Breast epithelium (tissue), 4 donors: Measurements from ENCODE around the gene FBXO39. TPM values are rescaled to one million over a fixed set of nuclear protein-coding genes. Genes with fewer than 3 reads are reported as not detected.

Experiments
- DNase-seq, 2 donors: peaks; one replicate each; pipeline ENCODE4 v3.0.0-alpha.2; 2019; ENCODE audit warnings: low spot score in 2 of 2
- H3K27ac ChIP-seq, 2 donors: fragments of 200-600 bp; sonication (generic) in 1 of 2; one replicate each; pipeline ENCODE4 v1.5.1; 2016 to 2019; ENCODE audit warnings: mild to moderate bottlenecking in 1 of 2
- H3K27me3 ChIP-seq, 2 donors: fragments of 200-600 bp; sonication (generic) in 1 of 2; one replicate each; pipeline versions ENCODE4 v1.5.1 to v1.6.0; 2017 to 2019; ENCODE audit warnings: control low read depth in 1 of 2, mild to moderate bottlenecking in 1 of 2
- H3K36me3 ChIP-seq: fragments of 200-600 bp; one replicate; pipeline ENCODE4 v1.5.1; 2019
- H3K4me1 ChIP-seq, 2 donors: fragments of 200-600 bp; sonication (generic); one replicate each; pipeline ENCODE4 v1.5.1; 2016 to 2019; ENCODE audit warnings: control low read depth in 1 of 2
- H3K4me3 ChIP-seq, 3 donors: fragments of 200-600 bp; sonication (generic); 1 replicate in 2 of 3; 2 replicates in 1 of 3; pipeline ENCODE4 v1.5.1; 2016 to 2019; ENCODE audit warnings: mild to moderate bottlenecking in 3 of 3, moderate library complexity in 2 of 3
- H3K9me3 ChIP-seq, 2 donors: fragments of 200-600 bp; sonication (generic) in 1 of 2; one replicate each; pipeline ENCODE4 v1.5.1; 2016 to 2019; ENCODE audit warnings: control low read depth in 1 of 2
- CTCF ChIP-seq, 3 donors: fragments of 450-650 bp; IDR thresholded peaks; one replicate each; pipeline ENCODE4 v1.5.1; 2016 to 2017; ENCODE audit warnings: antibody characterized with exemption in 3 of 3, mild to moderate bottlenecking in 3 of 3, moderate library complexity in 3 of 3
- POLR2A ChIP-seq: fragments of 450-650 bp; IDR thresholded peaks from one replicate; pipeline ENCODE4 v1.6.1; 2016; ENCODE audit warnings: antibody characterized with exemption, mild to moderate bottlenecking, moderate library complexity
- POLR2AphosphoS5 ChIP-seq, 3 donors: sonication (generic); formaldehyde crosslinking; IDR thresholded peaks; one replicate each; pipeline ENCODE4 v1.6.1; 2017; ENCODE audit warnings: antibody characterized with exemption in 3 of 3
- intact Hi-C: fragments of 100-400 bp; cut with DNase I; formaldehyde crosslinking; loops from one replicate; pipeline ENCODE4 v1.15.1; 2023; ENCODE audit warnings: low total_unique reads
- total RNA-seq, 3 donors: library from RNA; depleted of rRNA; stranded (reverse); fragments of >200 nt; gene quantifications; one replicate each; pipeline ENCODE4 v1.1.0, GENCODE V29; 2016

The FBXO39 gene
- total RNA-seq, 3 donors from 2014 or later: 1.0 to 1.3 TPM; not detected in 1

- DNase-seq: peak in 1 of 2 donors; percentile 70
- Histone ChIP-seq H3K27me3 (no peaks in the 10 kb centered on the region), H3K9me3 (no peaks in the 10 kb centered on the region), H3K27ac (peak overlapping the region; percentile 92 to 93), H3K4me3 (peak overlapping the region in 1 of 3 donors; percentile 31), H3K4me1 (peaks cover 14 to 24% of the 10 kb centered on the region in 2 donors), H3K36me3 (no peaks in the 10 kb centered on the region)
- TF ChIP-seq CTCF (IDR thresholded peaks at IDR 0.05) (no peak), POLR2AphosphoS5 (IDR thresholded peaks at IDR 0.05) (peak; percentile 13 to 55 (median 48))
- intact Hi-C loops: no loop called here
Measured at GRCh38 chr17:6752068-6752909, 23.7 kb upstream of the FBXO39 start.

DNA sequence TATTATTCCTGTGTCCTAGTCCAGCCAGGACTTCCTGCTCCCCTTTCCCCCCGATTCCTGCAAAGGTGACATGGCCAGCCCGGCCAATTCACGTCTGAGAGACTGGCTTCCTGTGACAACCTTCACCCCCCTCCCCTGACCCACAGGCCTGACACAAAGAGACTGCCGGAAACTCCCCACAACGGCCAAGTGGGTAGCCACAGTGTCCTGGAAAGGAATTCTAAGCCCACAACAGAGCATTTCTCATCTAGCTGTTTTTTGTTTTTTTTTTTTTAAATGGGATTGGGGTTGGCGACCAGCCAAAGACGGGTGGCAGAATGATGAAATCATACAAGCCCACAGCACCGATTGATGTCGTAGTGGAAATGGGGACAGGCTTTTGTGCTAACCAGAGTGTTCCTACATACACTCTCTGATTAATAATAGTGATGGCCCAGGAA lies 23.0 kb upstream of the FBXO39 start:
- H3K27ac ChIP-seq: peak overlapping the region; percentile 92 to 93
- peaks cover 14 to 24% of the 10 kb centered on the region in 2 donors for H3K4me1 ChIP-seq
- peak overlapping the region in 1 of 3 donors; percentile 31 for H3K4me3 ChIP-seq
- H3K27me3 ChIP-seq: no peaks in the 10 kb centered on the region
- H3K9me3 ChIP-seq: no peaks in the 10 kb centered on the region
- TF ChIP-seq CTCF (IDR thresholded peaks at IDR 0.05): no peak
- TF ChIP-seq POLR2A: no peak
- TF ChIP-seq POLR2AphosphoS5 (IDR thresholded peaks at IDR 0.05): peak; percentile 22 to 31 (median 28)
- H3K36me3 ChIP-seq: no peaks in the 10 kb centered on the region
- intact Hi-C loops: no loop called here
- peak in 1 of 2 donors; percentile 83 for DNase-seq

GRCh38 chr17:6753546-6753945 lies 22.5 kb upstream of the FBXO39 start:
- H3K4me1 ChIP-seq: peaks cover 14 to 24% of the 10 kb centered on the region in 2 donors
- intact Hi-C loops: no loop called here
- no peaks in the 10 kb centered on the region for H3K9me3 ChIP-seq
- peak overlapping the region; percentile 92 to 93 for H3K27ac ChIP-seq
- DNase-seq: no peak
- TF ChIP-seq CTCF (IDR thresholded peaks at IDR 0.05): no peak
- H3K36me3 ChIP-seq: no peaks in the 10 kb centered on the region
- H3K4me3 ChIP-seq: peak overlapping the region in 1 of 3 donors; percentile 31
- H3K27me3 ChIP-seq: no peaks in the 10 kb centered on the region

GRCh38 chr17:6755281-6755680 lies 20.7 kb upstream of the FBXO39 start:
- Histone ChIP-seq H3K27ac (peak overlapping the region; percentile 87 to 97), H3K4me3 (peak overlapping the region; percentile 55 to 79 (median 55)), H3K36me3 (no peaks in the 10 kb centered on the region), H3K4me1 (peaks cover 14 to 24% of the 10 kb centered on the region in 2 donors), H3K9me3 (no peaks in the 10 kb centered on the region), H3K27me3 (no peaks in the 10 kb centered on the region)
- TF ChIP-seq CTCF (IDR thresholded peaks at IDR 0.05) (no peak), POLR2AphosphoS5 (IDR thresholded peaks at IDR 0.05) (no peak), POLR2A (no peak)
- no peak for DNase-seq
- intact Hi-C loops: no loop called here

- TF ChIP-seq CTCF (IDR thresholded peaks at IDR 0.05) (no peak), POLR2AphosphoS5 (IDR thresholded peaks at IDR 0.05) (peak in 1 of 3 donors; percentile 16)
- H3K9me3 ChIP-seq: no peaks in the 10 kb centered on the region
- H3K36me3 ChIP-seq: no peaks in the 10 kb centered on the region
- H3K4me3 ChIP-seq: peak within 1 kb of the TSS; percentile 55 to 79 (median 55)
- H3K4me1 ChIP-seq: peaks cover 14 to 24% of the 10 kb centered on the region in 2 donors
- intact Hi-C loops: no loop called here
- peak within 1 kb of the TSS; percentile 87 to 97 for H3K27ac ChIP-seq
- DNase-seq: no peak
- no peaks in the 10 kb centered on the region for H3K27me3 ChIP-seq
Measured at GRCh38 chr17:6755731-6756184, 20.3 kb upstream of the FBXO39 start, which contains the start of gene XAF1. TSS of gene XAF1 (plus strand) at chr17:6756046. CDS start at chr17:6756079, 33 bp downstream.
